Activated CD8-positive, alpha-beta memory T cell treated with anti-CD3 and anti-CD28 coated beads, Interleukin-2, amount 10 ng/mL, durations not matched to agents 7 days and 5 days (primary cell): ENCODE data around the gene CD160. TPM values are rescaled to one million over a fixed set of nuclear protein-coding genes. Genes with fewer than 3 reads are reported as not detected.
"Not testable (repeated sequence)": the region's sequence is repeated elsewhere in the genome, so short reads cannot be mapped to it uniquely, and the experiment has no call there.

Experiments used
- ATAC-seq: fragments of 150-1000 bp; cut with Tn5 transposase; one replicate; pipeline ENCODE4 v1.10.0; 2021; ENCODE audit warnings: moderate library complexity
- CTCF ChIA-PET: fragments of 350-600 bp; sonication (Branson Sonifier 250); formaldehyde crosslinking; loops from one replicate; lab custom pipeline; 2021; ENCODE audit warnings: antibody characterized with exemption; lab: Charles Lee
- DNase-seq: peaks from one replicate; pipeline ENCODE4 v3.0.0-alpha.2; 2020
- H3K27ac Mint-ChIP-seq: one replicate; pipeline ENCODE4 v1.8.0; 2021; ENCODE audit warnings: mild to moderate bottlenecking, mixed read lengths
- H3K27me3 Mint-ChIP-seq: one replicate; pipeline ENCODE4 v1.8.0; 2021; ENCODE audit warnings: mixed read lengths
- H3K36me3 Mint-ChIP-seq: one replicate; pipeline ENCODE4 v1.8.0; 2021; ENCODE audit warnings: mild to moderate bottlenecking, mixed read lengths
- H3K4me1 Mint-ChIP-seq: one replicate; pipeline ENCODE4 v1.8.0; 2021; ENCODE audit warnings: mixed read lengths
- H3K4me3 Mint-ChIP-seq: one replicate; pipeline ENCODE4 v1.8.0; 2021; ENCODE audit warnings: mild to moderate bottlenecking, moderate library complexity, mixed read lengths
- H3K9me3 Mint-ChIP-seq: one replicate; pipeline ENCODE4 v1.8.0; 2022; ENCODE audit warnings: low read depth, mixed read lengths
- total RNA-seq, 2 experiments: library from RNA; stranded (reverse); gene quantifications; one replicate each; pipeline ENCODE4 v1.2.3, GENCODE V29; 2021

Gene CD160, protein sequence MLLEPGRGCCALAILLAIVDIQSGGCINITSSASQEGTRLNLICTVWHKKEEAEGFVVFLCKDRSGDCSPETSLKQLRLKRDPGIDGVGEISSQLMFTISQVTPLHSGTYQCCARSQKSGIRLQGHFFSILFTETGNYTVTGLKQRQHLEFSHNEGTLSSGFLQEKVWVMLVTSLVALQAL
- total RNA-seq = 1 to 10 TPM; 3.9 to 5.4 TPM

DNA sequence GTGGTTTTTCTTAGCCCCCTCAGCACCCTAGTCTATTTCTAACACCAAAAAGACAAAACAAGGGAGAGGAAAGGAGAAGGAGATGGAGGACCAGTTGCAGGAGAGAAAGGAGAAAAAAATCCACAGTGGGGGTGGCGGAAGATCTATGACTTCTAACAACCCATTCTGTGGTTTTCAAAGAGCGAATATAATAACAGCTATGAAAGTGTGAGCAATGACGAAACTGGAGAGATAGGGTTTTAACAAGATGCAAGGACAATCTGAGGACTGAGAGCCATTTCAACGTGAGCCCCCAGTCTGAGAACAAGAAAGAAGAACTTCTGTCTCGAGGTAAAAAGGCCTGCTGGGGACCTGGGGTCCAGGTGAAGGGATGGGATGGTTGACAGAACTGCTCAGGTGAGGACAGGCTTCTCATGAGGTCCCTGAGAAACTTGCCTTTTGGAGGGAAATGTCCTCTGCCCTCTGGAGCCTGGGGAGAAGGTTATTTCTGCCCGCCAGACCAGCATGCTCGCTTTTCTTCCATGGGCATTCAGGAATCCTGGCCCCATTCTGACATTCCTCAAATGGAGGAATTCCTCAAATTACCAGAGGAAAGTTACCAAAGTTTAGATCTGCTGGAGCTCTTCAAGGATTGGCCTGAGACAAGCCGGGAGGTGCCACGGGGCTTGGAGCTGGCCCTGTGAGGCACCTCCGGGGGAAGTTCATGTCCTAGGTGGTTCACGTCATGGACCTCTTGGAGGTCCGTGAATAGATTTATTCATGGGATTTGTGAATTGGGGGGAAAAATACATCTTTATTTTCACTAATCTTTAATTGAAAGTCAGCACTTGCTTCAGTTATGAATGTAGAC lies at the start of gene CD160:
Gene CD160, plus strand, starts transcription at position 270 of the 850 bp plus-strand sequence. CDS start 8,829 bp downstream, outside the sequence.
- H3K27ac Mint-ChIP-seq = peak within 1 kb of the TSS; percentile 81
- peak; percentile 46 for DNase-seq

DNA sequence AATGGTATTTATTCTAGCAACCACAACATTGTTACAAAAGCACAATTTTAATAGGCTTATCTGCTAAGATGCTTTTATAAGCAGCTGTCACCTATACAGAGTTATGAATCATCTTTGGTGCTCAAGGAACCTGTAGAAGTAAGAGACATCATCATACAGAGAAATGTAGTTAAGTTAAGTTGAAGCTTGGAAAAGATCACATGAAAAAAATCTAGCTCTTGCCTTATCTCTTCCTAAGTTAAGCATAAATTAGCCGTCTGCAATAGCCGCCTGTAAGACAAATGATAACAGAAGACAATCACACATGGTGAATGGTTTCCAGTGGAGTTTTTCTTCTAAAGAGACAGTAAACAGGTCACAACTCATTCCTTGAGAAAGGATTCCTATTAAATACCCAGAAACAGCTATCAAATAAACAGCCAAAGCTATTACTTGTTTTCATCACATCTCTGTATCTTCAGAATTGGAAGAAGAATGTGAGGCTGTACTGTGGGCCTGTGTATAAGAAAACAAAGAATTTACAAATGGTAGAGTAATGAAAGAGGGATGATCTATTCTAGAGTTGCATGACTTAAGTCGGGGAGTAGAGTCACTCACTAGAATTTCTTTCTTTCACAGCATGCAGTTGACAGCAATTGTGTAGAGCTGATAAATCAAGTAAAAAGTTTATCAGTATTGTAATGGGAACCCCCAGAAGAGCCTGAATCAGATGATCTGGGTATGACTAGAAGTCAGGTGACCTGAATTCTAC lies 48.1 kb upstream of the CD160 start:
- H3K9me3 Mint-ChIP-seq, DNase-seq, ATAC-seq, H3K27me3 Mint-ChIP-seq, CTCF ChIA-PET, H3K4me3 Mint-ChIP-seq: not testable (repeated sequence)
- Mint-ChIP-seq H3K36me3 (peaks cover 19% of the 10 kb centered on the region), H3K27ac (peak overlapping the region; percentile 18), H3K4me1 (peaks cover 19% of the 10 kb centered on the region)

More for the DNA sequence above, at the start of gene CD160:
- Mint-ChIP-seq H3K4me1 (peaks cover 57% of the 10 kb centered on the region), H3K27me3 (peaks cover 11% of the 10 kb centered on the region), H3K4me3 (peak within 1 kb of the TSS; percentile 70), H3K9me3 (no peaks in the 10 kb centered on the region), H3K36me3 (no peaks in the 10 kb centered on the region)
- CTCF ChIA-PET = interaction anchor here (0.8 to 2.9 kb wide), 10 partner anchors 8 to 40 kb away, joined by 3 to 15 read pairs (median 4); no protein-coding TSS in a partner anchor
- ATAC-seq = peak; percentile 22

- H3K4me3 Mint-ChIP-seq, H3K27me3 Mint-ChIP-seq, DNase-seq, CTCF ChIA-PET, H3K27ac Mint-ChIP-seq, ATAC-seq, H3K9me3 Mint-ChIP-seq: not testable (repeated sequence)
- peaks cover 18% of the 10 kb centered on the region for H3K4me1 Mint-ChIP-seq
- peaks cover 12% of the 10 kb centered on the region for H3K36me3 Mint-ChIP-seq
These were observed 46.1 kb upstream of the CD160 start for GRCh38 chr1:145673217-145673616.

- H3K9me3 Mint-ChIP-seq, DNase-seq, H3K36me3 Mint-ChIP-seq, ATAC-seq, CTCF ChIA-PET, H3K27me3 Mint-ChIP-seq, H3K4me3 Mint-ChIP-seq, H3K27ac Mint-ChIP-seq: not testable (repeated sequence)
- peaks cover 13% of the 10 kb centered on the region for H3K4me1 Mint-ChIP-seq
These were observed 34.4 kb upstream of the CD160 start for GRCh38 chr1:145684858-145685257.

GRCh38 chr1:145686078-145686477 lies 33.2 kb upstream of the CD160 start:
- CTCF ChIA-PET, ATAC-seq: not testable (repeated sequence)

GRCh38 chr1:145688328-145688727 lies 31.0 kb upstream of the CD160 start:
- Mint-ChIP-seq H3K27ac (no peak overlapping the region), H3K4me1 (peaks cover 31% of the 10 kb centered on the region), H3K27me3 (no peaks in the 10 kb centered on the region), H3K4me3 (no peak overlapping the region), H3K9me3 (no peaks in the 10 kb centered on the region), H3K36me3 (peaks cover 5% of the 10 kb centered on the region)
- ATAC-seq (no peak), DNase-seq (no peak)
- CTCF ChIA-PET = interaction anchor here (1.2 to 2.5 kb wide), 4 partner anchors 14 to 158 kb away, joined by 3 to 15 read pairs (median 4); partner anchors contain the start of genes CD160 and NUDT17

More at GRCh38 chr1:145686078-145686477, 33.2 kb upstream of the CD160 start:
- not testable (repeated sequence) for H3K27ac Mint-ChIP-seq, H3K4me3 Mint-ChIP-seq, DNase-seq, H3K27me3 Mint-ChIP-seq, H3K9me3 Mint-ChIP-seq, H3K36me3 Mint-ChIP-seq
- peaks cover 25% of the 10 kb centered on the region for H3K4me1 Mint-ChIP-seq

DNA sequence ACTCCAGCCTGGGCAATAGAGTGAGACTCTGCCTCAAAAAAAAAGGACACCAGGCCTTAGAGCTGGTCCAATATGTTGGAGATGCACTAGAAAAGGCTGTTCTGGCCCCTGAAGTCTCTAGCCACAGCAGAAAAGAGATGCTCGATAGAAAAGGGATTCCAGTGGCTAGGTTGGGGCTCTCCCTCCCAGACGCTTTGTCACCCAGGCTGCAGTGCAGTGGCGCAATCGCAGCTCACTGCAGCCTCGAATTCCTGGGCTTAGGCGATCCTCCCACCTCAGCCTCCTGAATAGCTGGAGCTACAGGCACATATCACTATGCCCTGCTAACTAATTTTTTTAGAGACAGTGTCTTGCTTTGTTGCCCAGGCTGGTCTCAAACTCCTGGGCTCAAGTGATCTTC lies 30.4 kb upstream of the CD160 start:
- H3K4me1 Mint-ChIP-seq = peaks cover 31% of the 10 kb centered on the region
- peaks cover 5% of the 10 kb centered on the region for H3K36me3 Mint-ChIP-seq
- no peaks in the 10 kb centered on the region for H3K9me3 Mint-ChIP-seq
- CTCF ChIA-PET = interaction anchor here (1.2 to 2.5 kb wide), 4 partner anchors 14 to 157 kb away, joined by 3 to 15 read pairs (median 4); partner anchors contain the start of genes CD160 and NUDT17
- no peak overlapping the region for H3K4me3 Mint-ChIP-seq
- H3K27ac Mint-ChIP-seq = peak overlapping the region; percentile 83
- no peaks in the 10 kb centered on the region for H3K27me3 Mint-ChIP-seq
- ATAC-seq (no peak), DNase-seq (no peak)

GRCh38 chr1:145689922-145690321 lies 29.4 kb upstream of the CD160 start:
- H3K27ac Mint-ChIP-seq = peak overlapping the region; percentile 83
- H3K4me1 Mint-ChIP-seq = peaks cover 32% of the 10 kb centered on the region
- H3K27me3 Mint-ChIP-seq = no peaks in the 10 kb centered on the region
- DNase-seq (no peak), ATAC-seq (no peak)
- no peaks in the 10 kb centered on the region for H3K9me3 Mint-ChIP-seq
- no peak overlapping the region for H3K4me3 Mint-ChIP-seq
- H3K36me3 Mint-ChIP-seq = peaks cover 5% of the 10 kb centered on the region
- CTCF ChIA-PET = interaction anchor here (1.7 to 2.5 kb wide), 2 partner anchors 31 to 156 kb away, joined by 4 to 15 read pairs; partner anchors contain the start of gene NUDT17

DNA sequence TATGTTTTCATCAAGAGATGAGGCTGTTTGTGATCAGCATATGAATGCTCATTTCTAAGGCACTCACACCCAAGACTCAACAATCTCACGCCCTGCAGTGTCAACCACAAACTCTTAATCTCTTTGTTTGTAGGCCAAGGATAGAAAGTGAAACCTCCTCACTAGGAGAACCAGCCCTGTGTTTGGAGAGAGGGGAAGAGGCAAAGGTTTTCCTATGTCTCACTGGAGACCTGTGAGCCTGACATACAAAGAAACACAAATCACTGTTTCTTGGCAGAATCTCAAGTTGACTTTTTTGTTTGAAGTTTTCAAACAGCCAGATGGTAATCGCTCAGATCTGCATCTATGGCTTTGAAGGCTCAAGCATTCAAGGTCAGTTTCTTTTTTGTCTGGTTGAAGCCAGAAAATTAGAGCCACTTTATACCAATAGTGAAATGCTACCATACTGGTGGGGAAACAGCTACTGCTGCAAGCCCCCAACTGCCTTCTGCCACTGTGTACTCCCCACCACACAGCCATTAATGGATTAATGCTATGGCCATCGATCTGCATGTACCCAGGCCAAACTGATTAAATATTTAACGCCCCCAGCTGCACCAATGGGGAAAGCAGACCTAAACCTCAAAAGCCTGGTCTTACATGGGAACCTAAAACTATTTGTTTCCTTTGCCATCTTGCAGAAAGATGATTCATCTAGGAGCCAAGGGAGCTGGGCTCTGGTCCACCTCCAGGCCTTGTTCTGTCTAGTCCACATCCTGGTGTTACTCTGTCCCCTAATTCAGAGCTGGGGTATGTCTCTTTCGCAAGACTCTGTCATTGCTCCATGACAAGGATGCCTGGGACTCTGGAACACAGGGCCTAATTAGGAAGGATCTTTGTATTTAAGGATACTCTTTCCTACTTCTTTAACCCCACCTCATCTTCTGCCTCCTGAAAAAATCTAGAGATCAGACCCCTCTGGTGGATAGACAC lies 28.4 kb upstream of the CD160 start:
- Mint-ChIP-seq H3K27me3 (no peaks in the 10 kb centered on the region), H3K36me3 (peaks cover 5% of the 10 kb centered on the region), H3K27ac (peak overlapping the region; percentile 83), H3K9me3 (no peaks in the 10 kb centered on the region), H3K4me3 (peak overlapping the region; percentile 37), H3K4me1 (peaks cover 32% of the 10 kb centered on the region)
- CTCF ChIA-PET = interaction anchor here (1.5 to 2.5 kb wide), 2 partner anchors 19 to 30 kb away, joined by 3 to 15 read pairs; no protein-coding TSS in a partner anchor
- DNase-seq = peak; percentile 83
- peak; percentile 98 for ATAC-seq

- DNase-seq (no peak), ATAC-seq (no peak)
- CTCF ChIA-PET = interaction anchor here (1.2 to 1.9 kb wide), 3 partner anchors 10 to 28 kb away, joined by 3 to 9 read pairs (median 4); no protein-coding TSS in a partner anchor
- H3K4me1 Mint-ChIP-seq = peaks cover 32% of the 10 kb centered on the region
- H3K4me3 Mint-ChIP-seq = no peak overlapping the region
- H3K27me3 Mint-ChIP-seq = peaks cover 3% of the 10 kb centered on the region
- H3K9me3 Mint-ChIP-seq = no peaks in the 10 kb centered on the region
- peaks cover 2% of the 10 kb centered on the region for H3K36me3 Mint-ChIP-seq
- no peak overlapping the region for H3K27ac Mint-ChIP-seq
These were observed 26.4 kb upstream of the CD160 start for GRCh38 chr1:145692785-145693443.

- Mint-ChIP-seq H3K4me3 (no peak overlapping the region), H3K27me3 (peaks cover 9% of the 10 kb centered on the region), H3K9me3 (no peaks in the 10 kb centered on the region), H3K27ac (no peak overlapping the region), H3K4me1 (peaks cover 8% of the 10 kb centered on the region), H3K36me3 (no peaks in the 10 kb centered on the region)
- DNase-seq (no peak), ATAC-seq (no peak)
- CTCF ChIA-PET = interaction anchor here (1.2 to 1.6 kb wide), 2 partner anchors 24 to 25 kb away, joined by 3 to 4 read pairs; no protein-coding TSS in a partner anchor
These were observed 23.3 kb upstream of the CD160 start for GRCh38 chr1:145695821-145696629.
